KMS-11 (cell line): Measurements from ENCODE around the gene COL4A5.
A peak's percentile ranks its signal among the peaks of the same experiment; 100 is the strongest.

ENCODE experiments used
- H2AFZ ChIP-seq: fragments of 200-600 bp; sonication (generic); 2 replicates; pipeline ENCODE4 v1.6.1; 2016; ENCODE audit warnings: antibody characterized with exemption, mixed run types, low read depth
- H3K27ac ChIP-seq: fragments of 200-600 bp; sonication (generic); 2 replicates; pipeline ENCODE4 v1.6.1; 2016; ENCODE audit warnings: mild to moderate bottlenecking, mixed run types
- H3K27me3 ChIP-seq: fragments of 200-600 bp; sonication (generic); 2 replicates; pipeline ENCODE4 v1.6.1; 2017; ENCODE audit warnings: mild to moderate bottlenecking, low read depth, mixed run types, moderate library complexity; ENCODE audit not compliant: insufficient read depth
- H3K36me3 ChIP-seq: fragments of 200-600 bp; sonication (generic); 2 replicates; pipeline ENCODE4 v1.6.1; 2017; ENCODE audit warnings: mild to moderate bottlenecking, mixed run types; ENCODE audit not compliant: insufficient read depth
- H3K4me1 ChIP-seq: fragments of 200-600 bp; sonication (generic); 2 replicates; pipeline ENCODE4 v1.6.1; 2016; ENCODE audit warnings: mild to moderate bottlenecking, low read depth, mixed run types; ENCODE audit not compliant: poor library complexity, severe bottlenecking
- H3K4me2 ChIP-seq: fragments of 200-600 bp; sonication (generic); 2 replicates; pipeline ENCODE4 v1.7.0; 2016; ENCODE audit warnings: mild to moderate bottlenecking, mixed run types
- H3K4me3 ChIP-seq: fragments of 200-600 bp; sonication (generic); IDR thresholded peaks from 2 replicates; pipeline ENCODE4 v1.6.1; 2017; ENCODE audit warnings: low read depth, low read length, mixed read lengths; ENCODE audit not compliant: insufficient read depth
- H3K79me2 ChIP-seq: fragments of 200-600 bp; sonication (generic); 2 replicates; pipeline ENCODE4 v1.6.1; 2016; ENCODE audit warnings: low read depth, mixed run types; ENCODE audit not compliant: insufficient read depth
- H3K9ac ChIP-seq: fragments of 200-600 bp; sonication (generic); 2 replicates; pipeline ENCODE4 v1.6.1; 2016; ENCODE audit warnings: mild to moderate bottlenecking, mixed run types
- H4K20me1 ChIP-seq: fragments of 200-600 bp; sonication (generic); 2 replicates; pipeline ENCODE4 v1.6.1; 2016; ENCODE audit warnings: mild to moderate bottlenecking, mixed run types; ENCODE audit not compliant: insufficient read depth
- CTCF ChIP-seq: fragments of 200-600 bp; sonication (generic); conservative IDR thresholded peaks from 2 replicates; pipeline ENCODE4 v1.6.1; 2017; ENCODE audit warnings: low read depth, mild to moderate bottlenecking, antibody characterized with exemption, low read length, moderate library complexity, mixed read lengths

COL4A5 gene

DNA sequence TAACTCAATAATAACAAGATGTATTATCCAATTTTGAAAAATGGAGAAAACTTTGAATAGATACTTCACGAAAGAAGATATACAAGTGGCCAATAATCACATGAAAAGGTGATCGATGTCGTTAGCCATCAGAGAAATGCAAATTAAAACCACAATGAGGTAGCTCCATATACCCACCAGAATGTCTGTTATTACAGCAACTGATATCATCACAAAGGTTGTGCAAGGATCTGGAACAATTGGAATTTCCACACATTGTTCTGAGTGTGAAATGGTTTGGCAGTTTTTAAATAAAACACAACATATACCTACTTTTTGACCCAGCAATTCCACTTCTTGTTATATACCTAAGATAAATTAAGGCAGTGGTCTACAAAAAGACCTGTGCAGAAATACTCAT, 225.1 kb downstream of the COL4A5 start:
- no peak for TF ChIP-seq CTCF
- no peak overlapping the region for H3K4me3 ChIP-seq
- no peaks in the 10 kb centered on the region for H3K27me3 ChIP-seq
- no peak overlapping the region for H2AFZ ChIP-seq
- no peaks in the 10 kb centered on the region for H3K79me2 ChIP-seq
- peaks cover 12% of the 10 kb centered on the region for H3K4me1 ChIP-seq
- no peaks in the 10 kb centered on the region for H4K20me1 ChIP-seq
- H3K27ac ChIP-seq, result no peak overlapping the region
- no peak overlapping the region for H3K9ac ChIP-seq
- no peak overlapping the region for H3K4me2 ChIP-seq
- no peaks in the 10 kb centered on the region for H3K36me3 ChIP-seq

DNA sequence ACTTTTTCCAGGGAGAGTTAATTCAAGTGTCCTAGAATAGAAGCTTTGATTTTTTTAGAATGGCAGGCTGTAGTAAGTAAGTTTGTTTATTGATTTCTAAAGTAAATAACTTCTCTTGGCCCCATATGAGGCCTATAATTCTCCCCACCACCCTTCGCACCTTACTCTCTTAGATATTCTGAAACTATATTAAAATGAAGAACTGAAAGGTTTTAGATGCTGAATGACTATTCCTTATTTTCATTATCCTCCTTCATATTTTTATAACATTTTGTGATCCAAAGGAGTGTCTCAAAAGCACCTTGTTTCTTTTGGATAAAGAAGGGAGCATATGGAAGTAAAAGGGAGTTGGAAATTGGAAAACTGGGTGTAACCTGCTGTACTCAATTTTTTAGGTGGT, 226.5 kb downstream of the COL4A5 start:
- no peak overlapping the region for H3K27ac ChIP-seq
- H4K20me1 ChIP-seq, result no peaks in the 10 kb centered on the region
- H3K36me3 ChIP-seq, result no peaks in the 10 kb centered on the region
- no peak overlapping the region for H2AFZ ChIP-seq
- TF ChIP-seq CTCF, result no peak
- no peaks in the 10 kb centered on the region for H3K79me2 ChIP-seq
- no peaks in the 10 kb centered on the region for H3K27me3 ChIP-seq
- no peak overlapping the region for H3K4me3 ChIP-seq
- H3K9ac ChIP-seq, result no peak overlapping the region
- H3K4me1 ChIP-seq, result peaks cover 12% of the 10 kb centered on the region
- H3K4me2 ChIP-seq, result no peak overlapping the region

DNA sequence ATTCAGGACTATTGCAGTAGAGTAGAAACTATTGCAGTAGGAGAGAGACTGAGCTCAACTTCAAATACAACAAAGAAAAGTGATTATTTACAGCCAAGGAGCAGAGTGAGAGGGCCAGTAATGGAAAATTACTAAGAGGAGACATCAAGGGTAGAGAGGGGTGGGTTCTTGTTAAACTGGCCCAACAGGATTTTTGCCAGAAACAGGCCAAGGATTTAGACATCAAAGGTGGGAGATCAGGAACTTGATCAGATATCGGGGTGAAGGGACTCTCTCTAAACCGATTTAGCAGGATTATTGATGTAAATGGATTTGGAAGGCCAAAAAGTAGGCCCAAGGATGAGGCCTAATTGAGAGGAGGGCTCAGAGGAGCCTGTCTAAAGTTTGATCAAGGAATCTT, 231.9 kb downstream of the COL4A5 start:
- Histone ChIP-seq H3K4me2 (no peak overlapping the region), H3K27ac (no peak overlapping the region), H2AFZ (no peak overlapping the region), H3K79me2 (no peaks in the 10 kb centered on the region), H3K4me1 (peaks cover 7% of the 10 kb centered on the region), H3K4me3 (no peak overlapping the region), H3K27me3 (no peaks in the 10 kb centered on the region), H4K20me1 (no peaks in the 10 kb centered on the region), H3K9ac (no peak overlapping the region), H3K36me3 (no peaks in the 10 kb centered on the region)
- no peak for TF ChIP-seq CTCF

DNA sequence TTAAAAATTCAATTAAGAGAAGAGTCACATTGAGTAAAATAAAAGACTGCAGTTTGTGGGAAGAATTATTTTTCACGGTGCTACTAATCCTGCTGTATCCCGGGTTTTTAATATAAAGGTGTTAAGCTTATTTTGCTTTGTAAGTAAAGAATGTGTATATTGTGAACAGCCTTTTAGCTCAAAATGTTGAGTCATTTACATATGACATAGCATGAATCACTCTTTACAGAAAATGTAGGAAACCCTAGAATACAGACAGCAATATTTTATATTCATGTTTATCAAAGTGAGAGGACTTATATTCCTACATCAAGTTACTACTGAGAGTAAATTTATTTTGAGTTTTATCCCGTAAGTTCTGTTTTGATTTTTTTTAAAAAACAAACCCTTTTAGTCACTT, 257.1 kb downstream of the COL4A5 start:
- no peaks in the 10 kb centered on the region for H3K36me3 ChIP-seq
- no peaks in the 10 kb centered on the region for H3K79me2 ChIP-seq
- no peak overlapping the region for H3K27ac ChIP-seq
- no peak for TF ChIP-seq CTCF
- H3K27me3 ChIP-seq, result no peaks in the 10 kb centered on the region
- H3K9ac ChIP-seq, result no peak overlapping the region
- no peaks in the 10 kb centered on the region for H3K4me1 ChIP-seq
- H3K4me3 ChIP-seq, result no peak overlapping the region
- no peaks in the 10 kb centered on the region for H4K20me1 ChIP-seq
- no peak overlapping the region for H2AFZ ChIP-seq
- H3K4me2 ChIP-seq, result no peak overlapping the region

DNA sequence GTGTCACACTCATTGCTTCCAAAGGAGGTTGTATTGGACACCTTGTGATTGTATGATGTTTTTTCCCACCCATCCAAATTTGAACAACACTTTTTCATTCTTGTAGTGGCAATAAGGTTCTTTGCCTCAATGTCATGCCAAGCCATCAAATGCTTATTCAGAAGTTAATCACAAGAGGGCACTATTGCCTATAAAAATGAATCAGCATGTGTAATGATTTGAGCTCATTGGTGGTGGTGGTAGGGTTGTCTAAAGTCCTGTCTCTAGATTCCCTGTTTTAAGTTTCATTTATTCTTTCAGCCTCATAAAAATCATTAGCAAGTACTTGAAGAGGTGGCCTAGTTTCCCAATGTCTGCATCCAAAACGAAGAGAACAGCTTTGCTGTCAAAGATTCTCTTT, 259.7 kb downstream of the COL4A5 start:
- Histone ChIP-seq H3K4me1 (no peaks in the 10 kb centered on the region), H3K4me3 (no peak overlapping the region), H3K4me2 (no peak overlapping the region), H4K20me1 (no peaks in the 10 kb centered on the region), H3K9ac (no peak overlapping the region), H3K79me2 (no peaks in the 10 kb centered on the region), H2AFZ (no peak overlapping the region), H3K27ac (no peak overlapping the region), H3K27me3 (no peaks in the 10 kb centered on the region), H3K36me3 (no peaks in the 10 kb centered on the region)
- TF ChIP-seq CTCF, result peak; percentile 57
